Activated CD4-positive, alpha-beta T cell treated with anti-CD3 and anti-CD28 coated beads for 4 hours (primary cell): ENCODE data around the gene DNAJC19.

Experiments
- DNase-seq, 2 donors: peaks; one replicate each; pipeline ENCODE4 v3.0.0-alpha.2; 2020

DNAJC19 gene

DNA sequence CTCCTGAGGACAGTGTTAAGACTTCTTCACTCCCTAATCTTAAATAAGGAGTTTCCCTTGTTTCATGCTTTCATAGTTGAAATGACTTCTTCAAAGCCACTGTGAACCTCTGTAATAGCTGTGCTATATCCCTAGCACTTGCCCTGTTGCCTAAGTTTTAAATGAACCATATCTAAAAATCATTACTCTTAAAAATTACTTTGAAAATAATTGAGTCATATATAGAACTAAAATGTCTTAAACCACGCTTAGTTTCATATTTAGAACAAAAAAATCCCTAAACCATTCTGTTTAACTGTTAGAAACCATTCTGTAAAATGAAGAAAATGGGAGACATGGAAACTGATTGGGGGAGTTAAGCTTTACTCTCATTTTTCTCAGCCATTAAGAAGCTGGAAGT, 29.8 kb downstream of the DNAJC19 start:
- DNase-seq = no peak

DNA sequence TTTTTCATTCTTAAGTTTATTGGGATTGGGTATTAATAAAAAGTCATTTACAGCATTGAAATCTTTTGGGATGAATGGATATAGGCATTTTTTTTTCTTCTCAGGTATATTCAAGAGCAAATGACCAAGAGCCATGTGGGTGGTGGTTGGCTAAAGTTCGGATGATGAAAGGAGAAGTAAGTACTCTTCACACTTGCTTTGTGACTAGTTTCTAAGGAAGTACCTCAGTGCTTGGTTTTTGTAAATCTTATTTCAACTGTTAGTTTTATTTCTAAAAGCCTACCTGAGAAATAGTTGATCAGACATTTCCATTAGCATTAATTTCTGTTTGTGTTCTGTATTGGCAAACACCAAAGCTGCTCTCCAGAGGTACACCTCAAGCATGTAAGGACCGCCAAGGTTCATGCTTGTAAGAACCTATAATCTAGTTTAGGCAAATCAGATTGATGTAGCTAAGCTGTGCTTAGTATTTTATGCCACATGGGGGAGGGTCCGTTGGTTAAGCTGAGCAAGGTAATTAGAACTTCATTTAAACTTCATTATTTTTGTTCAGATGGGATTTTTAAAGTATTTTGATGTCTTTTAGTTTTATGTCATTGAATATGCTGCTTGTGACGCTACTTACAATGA, 41.7 kb downstream of the DNAJC19 start:
- DNase-seq = no peak

DNA sequence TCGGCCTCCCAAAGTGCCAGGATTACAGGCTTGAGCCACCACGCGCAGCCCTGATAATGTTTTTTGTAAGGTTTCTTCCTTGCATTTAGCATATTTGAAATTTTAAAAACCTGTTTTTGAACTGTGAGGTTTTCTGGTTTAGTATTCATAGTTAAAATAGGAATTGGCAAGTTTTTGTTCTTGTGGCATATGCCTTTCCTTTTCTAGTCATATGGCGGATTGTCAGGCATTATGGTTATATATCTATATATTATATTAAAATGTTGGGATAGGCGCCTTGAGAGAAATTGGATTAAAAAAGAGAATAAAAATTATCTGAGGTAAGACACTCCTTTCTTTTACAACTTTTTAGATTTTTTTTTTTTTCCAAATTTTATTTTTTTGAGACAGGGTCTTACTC, 48.7 kb downstream of the DNAJC19 start:
- no peak for DNase-seq

DNA sequence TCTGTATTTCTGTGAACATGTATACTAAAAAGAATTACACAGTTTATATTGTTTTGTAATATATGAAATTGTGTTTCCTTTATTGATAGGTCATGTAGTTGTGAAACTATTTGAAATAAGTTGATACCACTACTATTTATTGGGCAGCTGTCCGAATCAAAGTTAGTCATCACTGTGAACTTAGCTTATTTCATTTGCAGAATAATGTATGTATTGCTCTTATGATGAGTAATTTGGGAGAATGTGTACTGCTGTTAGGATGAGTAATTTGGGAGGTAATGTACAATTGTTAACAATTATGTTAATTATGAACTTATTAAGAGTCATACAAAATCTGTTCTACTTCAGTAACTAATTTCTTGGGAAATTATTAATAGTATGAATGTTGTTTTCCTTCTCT, 54.9 kb downstream of the DNAJC19 start:
- DNase-seq = no peak
